ENCODE data around the gene ERGIC3. TPM values are rescaled to one million over a fixed set of nuclear protein-coding genes. Genes with fewer than 3 reads are reported as not detected.
A peak's percentile ranks its signal among the peaks of the same experiment; 100 is the strongest.
"Not testable (repeated sequence)": the region's sequence is repeated elsewhere in the genome, so short reads cannot be mapped to it uniquely, and the experiment has no call there.

ERGIC3 gene
- total RNA-seq, 1 donor, result 217 TPM

- no peaks in the 10 kb centered on the region for H3K27me3 ChIP-seq (ENCODE audit: insufficient read depth, low read length)
- no peak overlapping the region for H3K4me3 ChIP-seq (ENCODE audit: low read length)
- H3K4me1 ChIP-seq (ENCODE audit: insufficient read depth, low read length), result peaks cover 3% of the 10 kb centered on the region
- no peaks in the 10 kb centered on the region for H3K9me3 ChIP-seq (ENCODE audit: low read depth, low read length)
Measured at GRCh38 chr20:35511814-35512420, 30.0 kb upstream of the ERGIC3 start.

- Histone ChIP-seq H3K9me3 (ENCODE audit: low read depth, low read length) (no peaks in the 10 kb centered on the region), H3K4me3 (ENCODE audit: low read length) (no peak overlapping the region), H3K27me3 (ENCODE audit: insufficient read depth, low read length) (no peaks in the 10 kb centered on the region), H3K4me1 (ENCODE audit: insufficient read depth, low read length) (no peaks in the 10 kb centered on the region)
Measured at GRCh38 chr20:35514371-35514932, 27.4 kb upstream of the ERGIC3 start.

GRCh38 chr20:35515341-35515740, 26.5 kb upstream of the ERGIC3 start:
- H3K9me3 ChIP-seq (ENCODE audit: low read depth, low read length), result no peaks in the 10 kb centered on the region
- H3K4me1 ChIP-seq (ENCODE audit: insufficient read depth, low read length), result no peaks in the 10 kb centered on the region
- no peak overlapping the region for H3K4me3 ChIP-seq (ENCODE audit: low read length)
- no peaks in the 10 kb centered on the region for H3K27me3 ChIP-seq (ENCODE audit: insufficient read depth, low read length)

- Histone ChIP-seq H3K9me3 (ENCODE audit: low read depth, low read length) (no peaks in the 10 kb centered on the region), H3K4me1 (ENCODE audit: insufficient read depth, low read length) (no peaks in the 10 kb centered on the region), H3K4me3 (ENCODE audit: low read length) (no peak overlapping the region), H3K27me3 (ENCODE audit: insufficient read depth, low read length) (no peaks in the 10 kb centered on the region)
Measured at GRCh38 chr20:35515949-35516645, 25.8 kb upstream of the ERGIC3 start.

GRCh38 chr20:35517125-35517524, 24.8 kb upstream of the ERGIC3 start:
- Histone ChIP-seq H3K27me3 (ENCODE audit: insufficient read depth, low read length) (no peaks in the 10 kb centered on the region), H3K4me3 (ENCODE audit: low read length) (no peak overlapping the region), H3K4me1 (ENCODE audit: insufficient read depth, low read length) (no peaks in the 10 kb centered on the region), H3K9me3 (ENCODE audit: low read depth, low read length) (no peaks in the 10 kb centered on the region)

GRCh38 chr20:35517767-35518166, 24.1 kb upstream of the ERGIC3 start:
- not testable (repeated sequence) for H3K27me3 ChIP-seq (ENCODE audit: insufficient read depth, low read length); H3K4me3 ChIP-seq (ENCODE audit: low read length); H3K4me1 ChIP-seq (ENCODE audit: insufficient read depth, low read length); H3K9me3 ChIP-seq (ENCODE audit: low read depth, low read length)

GRCh38 chr20:35518955-35519354, 22.9 kb upstream of the ERGIC3 start:
- Histone ChIP-seq H3K4me3 (ENCODE audit: low read length) (no peak overlapping the region), H3K4me1 (ENCODE audit: insufficient read depth, low read length) (no peaks in the 10 kb centered on the region), H3K9me3 (ENCODE audit: low read depth, low read length) (no peaks in the 10 kb centered on the region), H3K27me3 (ENCODE audit: insufficient read depth, low read length) (no peaks in the 10 kb centered on the region)

GRCh38 chr20:35523298-35523888, 18.5 kb upstream of the ERGIC3 start:
- H3K9me3 ChIP-seq (ENCODE audit: low read depth, low read length), result no peaks in the 10 kb centered on the region
- H3K4me3 ChIP-seq (ENCODE audit: low read length), result no peak overlapping the region
- no peaks in the 10 kb centered on the region for H3K4me1 ChIP-seq (ENCODE audit: insufficient read depth, low read length)
- no peaks in the 10 kb centered on the region for H3K27me3 ChIP-seq (ENCODE audit: insufficient read depth, low read length)

GRCh38 chr20:35525639-35526038, 16.2 kb upstream of the ERGIC3 start:
- Histone ChIP-seq H3K27me3 (ENCODE audit: insufficient read depth, low read length) (no peaks in the 10 kb centered on the region), H3K4me3 (ENCODE audit: low read length) (no peak overlapping the region), H3K4me1 (ENCODE audit: insufficient read depth, low read length) (no peaks in the 10 kb centered on the region), H3K9me3 (ENCODE audit: low read depth, low read length) (no peaks in the 10 kb centered on the region)

GRCh38 chr20:35527122-35527769, 14.6 kb upstream of the ERGIC3 start:
- H3K27me3 ChIP-seq (ENCODE audit: insufficient read depth, low read length), result no peaks in the 10 kb centered on the region
- no peaks in the 10 kb centered on the region for H3K9me3 ChIP-seq (ENCODE audit: low read depth, low read length)
- H3K4me1 ChIP-seq (ENCODE audit: insufficient read depth, low read length), result no peaks in the 10 kb centered on the region
- no peak overlapping the region for H3K4me3 ChIP-seq (ENCODE audit: low read length)

- Histone ChIP-seq H3K27me3 (ENCODE audit: insufficient read depth, low read length) (no peaks in the 10 kb centered on the region), H3K4me1 (ENCODE audit: insufficient read depth, low read length) (no peaks in the 10 kb centered on the region), H3K4me3 (ENCODE audit: low read length) (no peak within 1 kb of the TSS), H3K9me3 (ENCODE audit: low read depth, low read length) (no peaks in the 10 kb centered on the region)
Measured at GRCh38 chr20:35529552-35529951, 12.3 kb upstream of the ERGIC3 start, which contains the start of gene C20orf173. Gene C20orf173 (minus strand): TSS chr20:35529652. CDS start chr20:35529373, 279 bp downstream.

GRCh38 chr20:35539756-35540212, 2.1 kb upstream of the ERGIC3 start:
- H3K9me3 ChIP-seq (ENCODE audit: low read depth, low read length), result no peaks in the 10 kb centered on the region
- no peaks in the 10 kb centered on the region for H3K27me3 ChIP-seq (ENCODE audit: insufficient read depth, low read length)
- H3K4me3 ChIP-seq (ENCODE audit: low read length), result no peak overlapping the region
- peaks cover 21% of the 10 kb centered on the region for H3K4me1 ChIP-seq (ENCODE audit: insufficient read depth, low read length)

- no peaks in the 10 kb centered on the region for H3K9me3 ChIP-seq (ENCODE audit: low read depth, low read length)
- H3K4me3 ChIP-seq (ENCODE audit: low read length), result peak overlapping the region; percentile 77
- H3K4me1 ChIP-seq (ENCODE audit: insufficient read depth, low read length), result peaks cover 21% of the 10 kb centered on the region
- H3K27me3 ChIP-seq (ENCODE audit: insufficient read depth, low read length), result no peaks in the 10 kb centered on the region
Measured at GRCh38 chr20:35541118-35541782, 628 bp upstream of the ERGIC3 start.

GRCh38 chr20:35542990-35543389, 1.1 kb downstream of the ERGIC3 start:
- H3K4me3 ChIP-seq (ENCODE audit: low read length), result no peak overlapping the region
- H3K4me1 ChIP-seq (ENCODE audit: insufficient read depth, low read length), result peaks cover 21% of the 10 kb centered on the region
- H3K27me3 ChIP-seq (ENCODE audit: insufficient read depth, low read length), result no peaks in the 10 kb centered on the region
- no peaks in the 10 kb centered on the region for H3K9me3 ChIP-seq (ENCODE audit: low read depth, low read length)
